ENCODE data around the gene ACOT7.
A peak's percentile ranks its signal among the peaks of the same experiment; 100 is the strongest.

The ACOT7 gene

DNA sequence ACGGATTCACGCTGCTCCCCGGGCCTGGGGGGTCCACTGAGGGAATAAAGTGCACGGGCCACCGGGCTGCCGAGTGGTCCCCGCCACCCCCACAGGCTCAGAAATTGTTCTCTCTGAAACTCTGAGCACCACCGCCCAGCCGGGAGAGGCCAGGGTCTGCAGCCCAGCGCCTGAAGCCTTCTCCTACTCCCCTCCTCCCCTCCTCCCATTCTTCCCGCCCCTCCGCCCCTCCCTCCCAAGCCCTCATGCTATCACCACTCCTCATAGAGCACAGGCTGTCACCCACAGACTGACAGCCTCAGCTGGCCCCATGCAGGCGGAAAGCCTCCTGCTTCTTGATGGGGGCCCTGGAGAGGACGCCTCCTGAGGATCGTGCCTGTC is 132.0 kb downstream of the ACOT7 start:
- FAIRE-seq (no peak), DNase-seq (ENCODE audit: insufficient read length, low spot score) (no peak)
- TF ChIP-seq POU2F2 (IDR thresholded peaks at IDR 0.05; ENCODE audit: low read depth, low read length): no peak
- TF ChIP-seq TAF1 (IDR thresholded peaks at IDR 0.05; ENCODE audit: low read depth, low read length): no peak

DNA sequence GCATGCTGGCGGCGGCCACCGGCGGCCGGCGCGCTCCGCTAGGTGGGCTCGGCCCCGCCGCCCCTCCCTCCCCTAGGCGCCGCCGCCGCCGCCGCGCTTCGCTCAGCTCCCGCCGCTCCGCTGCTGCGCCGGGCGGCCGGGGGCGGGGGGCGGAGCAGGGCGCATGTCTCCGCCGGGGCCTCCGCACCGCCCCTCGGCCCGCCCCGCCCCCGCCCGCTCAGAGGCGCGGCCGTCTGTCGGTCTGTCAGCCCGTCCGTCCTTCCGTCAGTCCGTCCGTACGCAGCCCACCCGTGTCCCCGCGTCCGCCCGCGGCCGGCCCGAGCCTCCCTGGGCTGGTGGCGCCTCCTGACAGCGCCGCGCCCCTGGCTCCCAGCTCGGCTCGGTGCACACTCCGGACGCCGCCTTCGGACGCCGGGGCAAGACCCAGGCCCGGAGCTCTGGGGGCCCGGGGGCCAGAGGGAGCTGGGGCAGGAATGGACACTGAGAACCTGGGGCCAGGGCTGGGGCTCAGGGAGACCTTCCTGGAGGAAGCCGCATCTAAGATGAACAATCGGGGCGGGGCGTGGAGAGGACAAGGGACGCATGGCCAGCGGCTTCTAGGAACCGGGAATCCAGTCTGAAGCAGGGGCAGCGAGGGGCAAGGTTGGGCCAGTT is 132.5 kb downstream of the ACOT7 start, which contains the start of gene GPR153:
Gene GPR153, minus strand, starts transcription at position 138 of the 654 bp plus-strand sequence. CDS start 6,193 bp downstream, outside the sequence.
- TF ChIP-seq POU2F2 (IDR thresholded peaks at IDR 0.05; ENCODE audit: low read depth, low read length): no peak
- no peak for TF ChIP-seq TAF1 (IDR thresholded peaks at IDR 0.05; ENCODE audit: low read depth, low read length)
- no peak for TF ChIP-seq POLR2AphosphoS5 (IDR thresholded peaks at IDR 0.05; ENCODE audit: low read depth, low read length)
- no peak for TF ChIP-seq SPI1 (IDR thresholded peaks at IDR 0.05; ENCODE audit: low read depth, low read length)
- no peak for TF ChIP-seq POLR2A (IDR thresholded peaks at IDR 0.05; ENCODE audit: low read depth, low read length)
- no peak for TF ChIP-seq PAX5 (IDR thresholded peaks at IDR 0.05; ENCODE audit: insufficient read depth, low read length, severe bottlenecking)
- DNase-seq (ENCODE audit: insufficient read length, low spot score) (peak; percentile 88), FAIRE-seq (peak; percentile 60)

DNA sequence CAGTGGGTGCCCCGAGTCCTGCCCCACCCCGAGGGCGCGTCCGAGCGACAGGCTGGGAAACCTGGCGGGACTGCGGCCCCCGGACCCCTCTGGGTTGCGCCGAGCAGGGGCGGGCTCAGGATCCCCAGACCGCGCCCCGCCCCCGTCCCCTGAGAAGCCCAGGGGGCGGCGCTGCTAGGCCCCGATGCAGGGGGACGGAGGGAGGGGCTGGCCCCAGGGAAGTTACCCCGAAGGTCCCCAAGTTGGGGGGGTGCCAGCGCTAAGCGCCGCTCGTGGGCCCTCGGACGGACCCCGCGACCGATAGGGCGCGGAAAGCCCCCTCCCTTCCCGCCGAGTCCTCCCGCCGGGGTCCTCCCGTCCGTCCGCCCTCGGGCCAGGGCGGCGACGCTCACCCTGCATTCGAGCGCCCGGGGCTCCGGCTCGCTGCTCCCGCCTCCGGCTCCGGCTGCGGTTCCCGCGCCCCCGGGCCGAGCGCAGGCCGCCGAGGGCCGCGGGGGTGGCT is 133.1 kb downstream of the ACOT7 start:
- FAIRE-seq (no peak), DNase-seq (ENCODE audit: insufficient read length, low spot score) (no peak)
- TF ChIP-seq POLR2AphosphoS5 (IDR thresholded peaks at IDR 0.05; ENCODE audit: low read depth, low read length) (no peak), POLR2A (IDR thresholded peaks at IDR 0.05; ENCODE audit: low read depth, low read length) (no peak), POU2F2 (IDR thresholded peaks at IDR 0.05; ENCODE audit: low read depth, low read length) (no peak), PAX5 (IDR thresholded peaks at IDR 0.05; ENCODE audit: insufficient read depth, low read length, severe bottlenecking) (no peak), SPI1 (IDR thresholded peaks at IDR 0.05; ENCODE audit: low read depth, low read length) (no peak), TAF1 (IDR thresholded peaks at IDR 0.05; ENCODE audit: low read depth, low read length) (no peak)

DNA sequence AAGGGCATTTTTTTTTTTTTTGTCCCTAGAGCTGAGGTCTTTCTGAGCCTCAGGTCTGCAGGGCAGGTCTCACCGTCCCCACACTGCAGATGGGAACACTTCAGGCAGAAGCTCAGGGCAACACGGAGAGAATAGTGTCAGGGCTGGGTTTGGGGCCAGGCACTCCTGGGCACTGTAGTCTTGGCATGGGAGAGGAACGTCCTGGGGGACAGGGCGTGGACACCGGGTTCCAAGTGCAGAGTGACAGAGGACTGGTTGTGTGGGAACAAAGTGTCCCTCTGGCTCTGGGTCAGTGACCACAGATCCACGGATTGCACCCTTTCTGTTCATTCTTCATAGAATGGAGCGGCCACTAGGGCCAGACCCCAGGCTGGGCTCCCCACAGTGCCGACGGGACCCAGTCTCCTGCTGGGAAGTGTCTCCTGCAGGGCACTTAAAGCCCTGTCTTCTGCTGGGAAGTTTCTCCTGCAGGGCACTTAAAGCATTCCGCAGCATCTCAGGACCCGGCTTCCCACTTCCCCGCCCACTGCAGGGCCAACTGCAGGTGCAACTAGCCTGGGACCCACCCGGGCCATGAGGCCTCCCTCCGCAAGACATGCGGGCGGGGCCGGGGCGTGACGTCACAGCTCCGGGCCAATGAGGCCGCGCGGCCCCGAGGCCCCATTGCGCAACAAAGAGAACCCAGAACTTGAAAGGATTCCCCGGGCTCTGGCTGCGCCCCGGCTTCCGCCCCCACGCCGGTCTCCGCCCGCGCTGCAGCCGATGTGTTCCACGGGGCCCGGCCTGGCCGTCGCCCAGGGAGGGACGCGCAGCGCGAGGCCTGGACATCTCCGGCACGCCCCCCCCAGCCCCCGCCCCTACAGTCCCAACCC is 133.8 kb downstream of the ACOT7 start:
- FAIRE-seq (peak; percentile 54), DNase-seq (ENCODE audit: insufficient read length, low spot score) (peak; percentile 88)
- no peak for TF ChIP-seq PAX5 (IDR thresholded peaks at IDR 0.05; ENCODE audit: insufficient read depth, low read length, severe bottlenecking)
- no peak for TF ChIP-seq SPI1 (IDR thresholded peaks at IDR 0.05; ENCODE audit: low read depth, low read length)
- no peak for TF ChIP-seq POLR2A (IDR thresholded peaks at IDR 0.05; ENCODE audit: low read depth, low read length)
- TF ChIP-seq POU2F2 (IDR thresholded peaks at IDR 0.05; ENCODE audit: low read depth, low read length): no peak
- TF ChIP-seq POLR2AphosphoS5 (IDR thresholded peaks at IDR 0.05; ENCODE audit: low read depth, low read length): no peak
- TF ChIP-seq TAF1 (IDR thresholded peaks at IDR 0.05; ENCODE audit: low read depth, low read length): no peak

DNA sequence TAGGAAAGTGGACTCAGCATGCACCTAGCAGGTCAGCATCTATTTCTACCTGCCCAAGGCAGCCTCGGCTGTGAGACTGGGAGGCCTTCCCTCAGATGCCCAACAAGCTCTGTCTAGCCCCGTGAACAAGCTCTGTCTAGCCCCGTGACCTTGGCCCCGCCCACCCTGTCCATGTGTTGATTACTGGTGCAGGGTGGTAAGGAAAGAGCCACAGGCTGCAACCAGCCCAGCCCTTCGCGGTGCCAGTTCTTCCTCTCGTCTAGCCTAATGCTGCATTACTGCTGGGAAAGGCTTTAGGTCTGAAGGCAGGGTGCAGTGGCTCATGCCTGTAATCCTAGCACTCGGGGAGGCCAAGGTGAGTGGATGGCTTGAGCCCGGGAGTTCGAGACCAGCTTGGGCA is 134.9 kb downstream of the ACOT7 start:
- DNase-seq (ENCODE audit: insufficient read length, low spot score): no peak
- TF ChIP-seq SPI1 (IDR thresholded peaks at IDR 0.05; ENCODE audit: low read depth, low read length): no peak
- TF ChIP-seq POU2F2 (IDR thresholded peaks at IDR 0.05; ENCODE audit: low read depth, low read length): no peak
- no peak for TF ChIP-seq POLR2A (IDR thresholded peaks at IDR 0.05; ENCODE audit: low read depth, low read length)
- no peak for TF ChIP-seq POLR2AphosphoS5 (IDR thresholded peaks at IDR 0.05; ENCODE audit: low read depth, low read length)
- TF ChIP-seq PAX5 (IDR thresholded peaks at IDR 0.05; ENCODE audit: insufficient read depth, low read length, severe bottlenecking): no peak
- no peak for TF ChIP-seq TAF1 (IDR thresholded peaks at IDR 0.05; ENCODE audit: low read depth, low read length)
- FAIRE-seq: no peak

DNA sequence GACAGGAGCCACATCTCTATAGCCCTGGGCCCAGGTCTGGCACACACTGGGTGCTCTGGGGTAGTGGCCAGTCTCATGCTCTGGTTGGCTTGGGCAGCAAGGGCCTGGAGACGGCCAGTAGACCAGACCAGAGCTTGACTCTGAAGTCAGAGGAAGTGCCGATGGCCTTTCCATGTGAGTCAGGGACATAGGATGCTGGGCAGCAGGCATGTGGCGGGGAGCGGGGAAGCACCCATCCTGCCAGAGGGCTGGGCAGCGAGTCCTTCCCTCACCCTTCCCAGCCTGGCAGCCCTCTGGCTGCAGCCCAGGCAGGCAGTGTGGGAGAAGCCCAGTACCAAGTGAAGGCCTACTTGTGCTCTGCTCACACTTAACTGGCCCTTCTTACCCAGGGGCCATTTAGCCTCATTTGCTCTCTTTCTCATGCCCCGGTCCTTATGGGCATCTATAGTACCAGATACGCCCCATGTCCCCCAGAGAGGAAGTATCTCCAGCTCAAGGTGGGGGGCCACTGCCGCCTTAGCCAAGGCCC is 136.0 kb downstream of the ACOT7 start:
- TF ChIP-seq POU2F2 (IDR thresholded peaks at IDR 0.05; ENCODE audit: low read depth, low read length) (no peak), POLR2A (IDR thresholded peaks at IDR 0.05; ENCODE audit: low read depth, low read length) (no peak), TAF1 (IDR thresholded peaks at IDR 0.05; ENCODE audit: low read depth, low read length) (no peak), POLR2AphosphoS5 (IDR thresholded peaks at IDR 0.05; ENCODE audit: low read depth, low read length) (no peak), SPI1 (IDR thresholded peaks at IDR 0.05; ENCODE audit: low read depth, low read length) (no peak), PAX5 (IDR thresholded peaks at IDR 0.05; ENCODE audit: insufficient read depth, low read length, severe bottlenecking) (no peak)
- DNase-seq (ENCODE audit: insufficient read length, low spot score) (no peak), FAIRE-seq (no peak)

DNA sequence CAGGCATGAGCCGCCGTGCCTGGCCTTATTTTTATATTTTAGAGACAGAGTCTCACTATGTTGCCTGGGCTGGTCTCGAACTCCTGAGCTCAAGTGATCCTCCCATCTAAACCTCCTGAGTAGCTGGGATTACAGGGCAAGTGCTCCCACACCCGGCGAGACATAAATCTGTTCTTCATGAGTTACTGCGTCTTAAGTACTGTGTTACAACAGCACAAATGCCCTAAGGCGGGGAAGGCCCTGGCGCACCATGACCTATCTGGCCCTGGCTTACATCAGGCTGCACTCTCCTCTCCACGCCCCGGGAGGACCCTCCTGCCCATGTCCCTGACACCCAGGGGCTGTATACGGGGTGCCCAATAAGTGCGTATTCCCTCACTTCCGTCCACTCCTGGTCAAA is 136.9 kb downstream of the ACOT7 start:
- no peak for TF ChIP-seq TAF1 (IDR thresholded peaks at IDR 0.05; ENCODE audit: low read depth, low read length)
- no peak for TF ChIP-seq POLR2AphosphoS5 (IDR thresholded peaks at IDR 0.05; ENCODE audit: low read depth, low read length)
- no peak for TF ChIP-seq PAX5 (IDR thresholded peaks at IDR 0.05; ENCODE audit: insufficient read depth, low read length, severe bottlenecking)
- TF ChIP-seq POLR2A (IDR thresholded peaks at IDR 0.05; ENCODE audit: low read depth, low read length): no peak
- TF ChIP-seq POU2F2 (IDR thresholded peaks at IDR 0.05; ENCODE audit: low read depth, low read length): no peak
- TF ChIP-seq SPI1 (IDR thresholded peaks at IDR 0.05; ENCODE audit: low read depth, low read length): no peak
- DNase-seq (ENCODE audit: insufficient read length, low spot score) (no peak), FAIRE-seq (no peak)

DNA sequence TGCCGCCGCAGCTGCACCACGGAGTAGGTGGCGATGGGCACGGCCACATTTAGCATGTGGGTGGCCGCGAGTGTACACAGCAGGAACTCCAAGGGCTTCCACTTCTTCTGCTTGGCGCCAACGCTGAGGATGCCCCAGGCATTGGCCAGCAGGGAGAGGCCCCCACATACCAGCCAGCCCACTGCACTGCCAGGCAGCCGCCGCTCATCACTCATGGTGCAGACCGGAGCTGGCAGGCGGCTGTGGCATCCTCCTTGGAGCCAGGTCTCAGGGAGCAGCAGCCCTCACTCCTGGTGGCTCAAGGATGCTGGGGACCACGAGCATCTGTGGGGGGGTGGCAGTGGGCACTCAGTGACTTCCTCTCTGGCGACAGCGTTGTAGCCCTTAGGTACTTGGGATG is 138.9 kb downstream of the ACOT7 start:
- no peak for TF ChIP-seq PAX5 (IDR thresholded peaks at IDR 0.05; ENCODE audit: insufficient read depth, low read length, severe bottlenecking)
- TF ChIP-seq POU2F2 (IDR thresholded peaks at IDR 0.05; ENCODE audit: low read depth, low read length): no peak
- TF ChIP-seq TAF1 (IDR thresholded peaks at IDR 0.05; ENCODE audit: low read depth, low read length): no peak
- no peak for TF ChIP-seq POLR2A (IDR thresholded peaks at IDR 0.05; ENCODE audit: low read depth, low read length)
- no peak for TF ChIP-seq POLR2AphosphoS5 (IDR thresholded peaks at IDR 0.05; ENCODE audit: low read depth, low read length)
- TF ChIP-seq SPI1 (IDR thresholded peaks at IDR 0.05; ENCODE audit: low read depth, low read length): no peak
- no peak for DNase-seq (ENCODE audit: insufficient read length, low spot score)
- FAIRE-seq: no peak

DNA sequence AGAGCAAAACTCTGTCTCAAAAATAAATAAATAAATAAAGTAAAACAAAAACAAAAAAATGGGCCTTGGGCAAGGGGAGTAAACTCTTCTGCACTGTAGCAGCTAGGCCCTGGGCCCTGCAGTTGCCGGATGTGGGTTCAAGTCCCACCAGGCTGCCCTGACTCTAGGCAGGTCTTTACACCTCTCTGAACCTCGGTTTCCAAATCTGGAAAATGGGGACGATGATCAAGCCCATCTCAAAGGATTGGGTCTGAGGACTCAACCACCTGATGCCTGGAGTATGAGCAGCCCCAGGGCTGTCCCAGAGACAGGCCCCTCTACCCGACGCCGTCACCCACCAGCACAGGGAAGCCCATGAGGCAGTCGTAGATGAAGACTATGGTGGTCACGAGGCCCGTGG is 140.2 kb downstream of the ACOT7 start:
- TF ChIP-seq PAX5 (IDR thresholded peaks at IDR 0.05; ENCODE audit: insufficient read depth, low read length, severe bottlenecking): no peak
- TF ChIP-seq POLR2A (IDR thresholded peaks at IDR 0.05; ENCODE audit: low read depth, low read length): no peak
- TF ChIP-seq TAF1 (IDR thresholded peaks at IDR 0.05; ENCODE audit: low read depth, low read length): no peak
- no peak for TF ChIP-seq POLR2AphosphoS5 (IDR thresholded peaks at IDR 0.05; ENCODE audit: low read depth, low read length)
- no peak for TF ChIP-seq SPI1 (IDR thresholded peaks at IDR 0.05; ENCODE audit: low read depth, low read length)
- DNase-seq (ENCODE audit: insufficient read length, low spot score) (no peak), FAIRE-seq (no peak)

All from GM12891 (cell line).